Measurements from ENCODE around the gene SPG11. TPM values are rescaled to one million over a fixed set of nuclear protein-coding genes. Genes with fewer than 3 reads are reported as not detected.

The SPG11 gene
- total and polyA plus RNA-seq, 2 of the 13 experiments (the other 11 are each of a cell fraction or from before 2014, with no cell fraction given) = 31.5 to 40.7 TPM

GRCh38 chr15:44663410-44664308 lies at the start of gene SPG11 (continued):
- TF ChIP-seq ZIK1 (CRISPR knock-in tag; IDR thresholded peaks at IDR 0.05; ENCODE audit: borderline replicate concordance, low read depth) = peak; percentile 41; the same call in 1 of the 2 replicates
- peak; percentile 56; the same call in 1 of the 2 replicates for TF ChIP-seq ZNF329 (CRISPR knock-in tag; IDR thresholded peaks at IDR 0.05; ENCODE audit: low read depth)
- TF ChIP-seq AFF4 (CRISPR knock-in tag; IDR thresholded peaks at IDR 0.05) = no peak
- no peak for TF ChIP-seq ZKSCAN1 (IDR thresholded peaks at IDR 0.05; ENCODE audit: low read length)
- TF ChIP-seq CREM (IDR thresholded peaks at IDR 0.05) = peak; percentile 53
- no peak for TF ChIP-seq CREM (CRISPR knock-in tag; IDR thresholded peaks at IDR 0.05)
- no peak; the same call in 1 of the 2 replicates for TF ChIP-seq ZNF333 (CRISPR knock-in tag; IDR thresholded peaks at IDR 0.05; ENCODE audit: borderline replicate concordance)
- TF ChIP-seq POLR2AphosphoS5 (IDR thresholded peaks at IDR 0.05; ENCODE audit: low read depth, low read length) = peak; percentile 87
- 0 out of 2 replicates have a peak, but pooled peaks have one; percentile 44 for TF ChIP-seq PREB (CRISPR knock-in tag; IDR thresholded peaks at IDR 0.05)
- 0 out of 2 replicates have a peak, but pooled peaks have one; percentile 5 for TF ChIP-seq IRX3 (CRISPR knock-in tag; IDR thresholded peaks at IDR 0.05; ENCODE audit: borderline replicate concordance, low read depth)
- no peak for TF ChIP-seq ZNF382 (CRISPR knock-in tag; IDR thresholded peaks at IDR 0.05; ENCODE audit: borderline replicate concordance)
- TF ChIP-seq GATAD2A (CRISPR knock-in tag; IDR thresholded peaks at IDR 0.05) = no peak; the same call in 1 of the 2 replicates
- no peak for TF ChIP-seq SMARCE1 (IDR thresholded peaks at IDR 0.05; ENCODE audit: borderline replicate concordance)
- peak; percentile 32; the same call in 1 of the 2 replicates for TF ChIP-seq ZC3H4 (CRISPR knock-in tag; IDR thresholded peaks at IDR 0.05; ENCODE audit: borderline replicate concordance)
- TF ChIP-seq, protein P1, sequence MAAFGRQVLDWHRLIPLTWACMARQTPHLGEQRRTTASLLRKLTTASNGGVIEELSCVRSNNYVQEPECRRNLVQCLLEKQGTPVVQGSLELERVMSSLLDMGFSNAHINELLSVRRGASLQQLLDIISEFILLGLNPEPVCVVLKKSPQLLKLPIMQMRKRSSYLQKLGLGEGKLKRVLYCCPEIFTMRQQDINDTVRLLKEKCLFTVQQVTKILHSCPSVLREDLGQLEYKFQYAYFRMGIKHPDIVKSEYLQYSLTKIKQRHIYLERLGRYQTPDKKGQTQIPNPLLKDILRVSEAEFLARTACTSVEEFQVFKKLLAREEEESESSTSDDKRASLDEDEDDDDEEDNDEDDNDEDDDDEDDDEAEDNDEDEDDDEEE (CRISPR knock-in tag; IDR thresholded peaks at IDR 0.05) = peak; percentile 92
- peak; percentile 82; the same call in 1 of the 2 replicates for TF ChIP-seq BRF2 (CRISPR knock-in tag; IDR thresholded peaks at IDR 0.05)
- TF ChIP-seq, protein P2, sequence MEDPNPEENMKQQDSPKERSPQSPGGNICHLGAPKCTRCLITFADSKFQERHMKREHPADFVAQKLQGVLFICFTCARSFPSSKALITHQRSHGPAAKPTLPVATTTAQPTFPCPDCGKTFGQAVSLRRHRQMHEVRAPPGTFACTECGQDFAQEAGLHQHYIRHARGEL (CRISPR knock-in tag; IDR thresholded peaks at IDR 0.05) = 0 out of 2 replicates have a peak, but pooled peaks have one; percentile 37
- no peak for TF ChIP-seq PATZ1 (CRISPR knock-in tag; IDR thresholded peaks at IDR 0.05)
